BJ (cell line): ENCODE results near the gene SPRR5. TPM values are rescaled to one million over a fixed set of nuclear protein-coding genes. Genes with fewer than 3 reads are reported as not detected.

Experiments used
- CTCF ChIA-PET: fragments of 350-600 bp; formaldehyde crosslinking; extraction: SDS; loops from one replicate; lab custom pipeline; 2021; ENCODE audit warnings: antibody characterized with exemption, inconsistent platforms; lab: Yijun Ruan, JAX
- POLR2A ChIA-PET: fragments of 300-600 bp; sonication (Branson Sonifier 250); formaldehyde crosslinking; extraction: SDS; loops from one replicate; lab custom pipeline; 2021; ENCODE audit warnings: antibody characterized with exemption; lab: Charles Lee
- DNase-seq: peaks from one replicate; pipeline ENCODE4 v3.0.0-alpha.2; 2011; ENCODE audit warnings: low read depth
- H3K27me3 ChIP-seq: 2 replicates; pipeline ENCODE4 v1.6.0; 2011; ENCODE audit warnings: low read length; ENCODE audit not compliant: control insufficient read depth, insufficient read depth
- H3K36me3 ChIP-seq: 2 replicates; pipeline ENCODE4 v1.5.1; 2011; ENCODE audit warnings: low read length; ENCODE audit not compliant: control insufficient read depth, insufficient read depth
- H3K4me3 ChIP-seq: 2 replicates; pipeline ENCODE4 v1.5.1; 2011; ENCODE audit warnings: low read depth, mild to moderate bottlenecking, control low read depth, low read length
- CTCF ChIP-seq: IDR thresholded peaks from 2 replicates; pipeline ENCODE4 v1.5.1; 2011; ENCODE audit warnings: low read depth, mild to moderate bottlenecking, control low read depth, inconsistent platforms, low read length, moderate library complexity; ENCODE audit not compliant: insufficient read depth
- polyA plus RNA-seq: library from polyadenylated mRNA; depleted of rRNA; stranded (reverse); fragments of >200 nt; gene quantifications from 2 replicates; pipeline ENCODE4 v1.2.3, GENCODE V29; 2011

The SPRR5 gene
- polyA plus RNA-seq, 1 experiment = not detected

- no peak for DNase-seq
- ChIA-PET CTCF (no interaction called here), POLR2A (no interaction called here)
Measured at GRCh38 chr1:152968248-152968647, 21.2 kb downstream of the SPRR5 start.

GRCh38 chr1:152969036-152969435, 22.0 kb downstream of the SPRR5 start:
- POLR2A ChIA-PET = no interaction called here
- no peak for DNase-seq
- CTCF ChIA-PET = no interaction called here
- no peak for TF ChIP-seq CTCF
- Histone ChIP-seq H3K27me3 (no peaks in the 10 kb centered on the region), H3K36me3 (no peaks in the 10 kb centered on the region), H3K4me3 (no peak overlapping the region)

More at GRCh38 chr1:152968248-152968647, 21.2 kb downstream of the SPRR5 start:
- H3K36me3 ChIP-seq = no peaks in the 10 kb centered on the region
- no peak for TF ChIP-seq CTCF
- no peak overlapping the region for H3K4me3 ChIP-seq
- H3K27me3 ChIP-seq = no peaks in the 10 kb centered on the region

GRCh38 chr1:152970495-152970894, 23.5 kb downstream of the SPRR5 start, which contains the start of gene SPRR4:
Gene SPRR4, plus strand, starts transcription at chr1:152970648. Its CDS starts 1,243 bp downstream, at chr1:152971891.
- no peak for DNase-seq
- H3K27me3 ChIP-seq = no peaks in the 10 kb centered on the region
- CTCF ChIA-PET = no interaction called here
- no peak within 1 kb of the TSS for H3K4me3 ChIP-seq
- POLR2A ChIA-PET = no interaction called here
- H3K36me3 ChIP-seq = no peaks in the 10 kb centered on the region
- no peak for TF ChIP-seq CTCF

GRCh38 chr1:152972196-152972886, 25.3 kb downstream of the SPRR5 start:
- no peak for DNase-seq
- Histone ChIP-seq H3K4me3 (no peak overlapping the region), H3K27me3 (no peaks in the 10 kb centered on the region), H3K36me3 (no peaks in the 10 kb centered on the region)
- TF ChIP-seq CTCF = no peak
- ChIA-PET POLR2A (no interaction called here), CTCF (no interaction called here)

GRCh38 chr1:152976688-152977087, 29.7 kb downstream of the SPRR5 start:
- CTCF ChIA-PET = no interaction called here
- H3K27me3 ChIP-seq = no peaks in the 10 kb centered on the region
- no peak overlapping the region for H3K4me3 ChIP-seq
- POLR2A ChIA-PET = no interaction called here
- TF ChIP-seq CTCF = no peak
- H3K36me3 ChIP-seq = no peaks in the 10 kb centered on the region
- DNase-seq = no peak
